ENCODE data around the gene FMNL3.

DNA sequence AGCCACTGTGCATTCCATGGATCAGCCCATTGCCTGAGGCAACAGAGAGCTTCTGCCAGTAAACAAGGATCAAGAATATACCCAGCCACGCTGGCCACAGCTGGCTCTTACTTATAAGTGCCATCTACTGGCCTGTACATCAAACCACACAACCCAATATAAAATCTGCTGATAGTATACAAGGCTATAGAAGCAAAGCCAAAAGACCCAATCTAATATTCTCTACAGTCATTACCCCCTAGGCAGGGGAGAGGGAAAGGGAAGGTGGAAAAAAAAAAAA, 97.4 kb downstream of the FMNL3 start:
- TF ChIP-seq POLR2A (IDR thresholded peaks at IDR 0.05) = no peak
- TF ChIP-seq POLR2AphosphoS5 (IDR thresholded peaks at IDR 0.05) = no peak
- TF ChIP-seq, protein P1, sequence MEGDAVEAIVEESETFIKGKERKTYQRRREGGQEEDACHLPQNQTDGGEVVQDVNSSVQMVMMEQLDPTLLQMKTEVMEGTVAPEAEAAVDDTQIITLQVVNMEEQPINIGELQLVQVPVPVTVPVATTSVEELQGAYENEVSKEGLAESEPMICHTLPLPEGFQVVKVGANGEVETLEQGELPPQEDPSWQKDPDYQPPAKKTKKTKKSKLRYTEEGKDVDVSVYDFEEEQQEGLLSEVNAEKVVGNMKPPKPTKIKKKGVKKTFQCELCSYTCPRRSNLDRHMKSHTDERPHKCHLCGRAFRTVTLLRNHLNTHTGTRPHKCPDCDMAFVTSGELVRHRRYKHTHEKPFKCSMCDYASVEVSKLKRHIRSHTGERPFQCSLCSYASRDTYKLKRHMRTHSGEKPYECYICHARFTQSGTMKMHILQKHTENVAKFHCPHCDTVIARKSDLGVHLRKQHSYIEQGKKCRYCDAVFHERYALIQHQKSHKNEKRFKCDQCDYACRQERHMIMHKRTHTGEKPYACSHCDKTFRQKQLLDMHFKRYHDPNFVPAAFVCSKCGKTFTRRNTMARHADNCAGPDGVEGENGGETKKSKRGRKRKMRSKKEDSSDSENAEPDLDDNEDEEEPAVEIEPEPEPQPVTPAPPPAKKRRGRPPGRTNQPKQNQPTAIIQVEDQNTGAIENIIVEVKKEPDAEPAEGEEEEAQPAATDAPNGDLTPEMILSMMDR (IDR thresholded peaks at IDR 0.05) = no peak
